ENCODE measurements around the gene SDHAF4.
A peak's percentile ranks its signal among the peaks of the same experiment; 100 is the strongest.
"Not testable (repeated sequence)": the region's sequence is repeated elsewhere in the genome, so short reads cannot be mapped to it uniquely, and the experiment has no call there.

The SDHAF4 gene

GRCh38 chr6:70566751-70567382 is at the start of gene SDHAF4:
Gene SDHAF4, plus strand, starts transcription at chr6:70566930. Its CDS starts 11 bp downstream, at chr6:70566941.
- DNase-seq (ENCODE audit: low read depth): peak; percentile 42

GRCh38 chr6:70518723-70519122 is 48.0 kb upstream of the SDHAF4 start:
- no peak for DNase-seq (ENCODE audit: low read depth)

- DNase-seq (ENCODE audit: low read depth): no peak
Measured at GRCh38 chr6:70520575-70520974, 46.2 kb upstream of the SDHAF4 start.

- DNase-seq (ENCODE audit: low read depth): no peak
Measured at GRCh38 chr6:70524721-70525286, 41.9 kb upstream of the SDHAF4 start.

- no peak for DNase-seq (ENCODE audit: low read depth)
Measured at GRCh38 chr6:70527071-70527737, 39.5 kb upstream of the SDHAF4 start.

- no peak for DNase-seq (ENCODE audit: low read depth)
Measured at GRCh38 chr6:70530023-70530422, 36.7 kb upstream of the SDHAF4 start.

- no peak for DNase-seq (ENCODE audit: low read depth)
Measured at GRCh38 chr6:70531133-70531532, 35.6 kb upstream of the SDHAF4 start.

GRCh38 chr6:70537266-70537665 is 29.5 kb upstream of the SDHAF4 start:
- DNase-seq (ENCODE audit: low read depth): no peak

GRCh38 chr6:70538376-70538775 is 28.4 kb upstream of the SDHAF4 start:
- DNase-seq (ENCODE audit: low read depth): no peak

- no peak for DNase-seq (ENCODE audit: low read depth)
Measured at GRCh38 chr6:70547313-70547712, 19.4 kb upstream of the SDHAF4 start.

GRCh38 chr6:70547905-70548304 is 18.8 kb upstream of the SDHAF4 start:
- no peak for DNase-seq (ENCODE audit: low read depth)

- no peak for DNase-seq (ENCODE audit: low read depth)
Measured at GRCh38 chr6:70549327-70549726, 17.4 kb upstream of the SDHAF4 start.

GRCh38 chr6:70551566-70551965 is 15.2 kb upstream of the SDHAF4 start:
- DNase-seq (ENCODE audit: low read depth): no peak

GRCh38 chr6:70552286-70552940 is 14.3 kb upstream of the SDHAF4 start:
- not testable (repeated sequence) for DNase-seq (ENCODE audit: low read depth)

- no peak for DNase-seq (ENCODE audit: low read depth)
Measured at GRCh38 chr6:70552974-70553373, 13.8 kb upstream of the SDHAF4 start.

GRCh38 chr6:70557998-70558397 is 8.7 kb upstream of the SDHAF4 start:
- DNase-seq (ENCODE audit: low read depth): no peak

- not testable (repeated sequence) for DNase-seq (ENCODE audit: low read depth)
Measured at GRCh38 chr6:70562401-70562800, 4.3 kb upstream of the SDHAF4 start.

GRCh38 chr6:70563530-70563929 is 3.2 kb upstream of the SDHAF4 start:
- DNase-seq (ENCODE audit: low read depth): no peak

GRCh38 chr6:70574643-70575042 is 7.9 kb downstream of the SDHAF4 start:
- DNase-seq (ENCODE audit: low read depth): no peak

GRCh38 chr6:70575899-70576495 is 9.3 kb downstream of the SDHAF4 start:
- DNase-seq (ENCODE audit: low read depth): no peak

- no peak for DNase-seq (ENCODE audit: low read depth)
Measured at GRCh38 chr6:70586114-70586513, 19.4 kb downstream of the SDHAF4 start.

GRCh38 chr6:70590400-70590799 is 23.7 kb downstream of the SDHAF4 start:
- DNase-seq (ENCODE audit: low read depth): no peak
